Left ventricle myocardium inferior (tissue), 1 donor: ENCODE data around the gene TMEM132D. TPM values are rescaled to one million over a fixed set of nuclear protein-coding genes. Genes with fewer than 3 reads are reported as not detected.

ENCODE experiments used
- DNase-seq: peaks from one replicate; pipeline ENCODE4 v3.0.0-alpha.2; 2020
- H3K27ac ChIP-seq: fragments of 200-600 bp; replicated peaks from 2 replicates; pipeline ENCODE4 v1.8.0; 2021
- H3K27me3 ChIP-seq: fragments of 200-600 bp; 2 replicates; pipeline ENCODE4 v1.8.0; 2021; ENCODE audit warnings: low read depth
- H3K36me3 ChIP-seq: fragments of 200-600 bp; 2 replicates; pipeline ENCODE4 v1.8.0; 2021
- H3K4me1 ChIP-seq: fragments of 200-600 bp; 2 replicates; pipeline ENCODE4 v1.8.0; 2021
- H3K4me3 ChIP-seq: fragments of 200-600 bp; 2 replicates; pipeline ENCODE4 v1.8.0; 2021; ENCODE audit warnings: mild to moderate bottlenecking, moderate library complexity
- H3K9me3 ChIP-seq: fragments of 200-600 bp; replicated peaks from 2 replicates; pipeline ENCODE4 v1.8.0; 2021
- CTCF ChIP-seq: fragments of 200-600 bp; IDR thresholded peaks from 2 replicates; pipeline ENCODE4 v1.8.0; 2021; ENCODE audit warnings: antibody characterized with exemption, mild to moderate bottlenecking, borderline replicate concordance
- intact Hi-C: fragments of 100-400 bp; cut with micrococcal nuclease; formaldehyde crosslinking; loops from one replicate; pipeline ENCODE4 v1.11.0; 2022
- total RNA-seq: library from RNA; stranded (reverse); fragmentation: NEBNext Ultra II Directional; extraction: Animal tissue kit (Norgen Biotek cat#: 25700); gene quantifications from one replicate; pipeline ENCODE4 v1.2.1, GENCODE V29; 2021
- donor health status: DM: no; HTN: yes; CAD: no; lungs with severe emphysema.

Gene TMEM132D
- total RNA-seq, 1 donor from 2014 or later: not detected

DNA sequence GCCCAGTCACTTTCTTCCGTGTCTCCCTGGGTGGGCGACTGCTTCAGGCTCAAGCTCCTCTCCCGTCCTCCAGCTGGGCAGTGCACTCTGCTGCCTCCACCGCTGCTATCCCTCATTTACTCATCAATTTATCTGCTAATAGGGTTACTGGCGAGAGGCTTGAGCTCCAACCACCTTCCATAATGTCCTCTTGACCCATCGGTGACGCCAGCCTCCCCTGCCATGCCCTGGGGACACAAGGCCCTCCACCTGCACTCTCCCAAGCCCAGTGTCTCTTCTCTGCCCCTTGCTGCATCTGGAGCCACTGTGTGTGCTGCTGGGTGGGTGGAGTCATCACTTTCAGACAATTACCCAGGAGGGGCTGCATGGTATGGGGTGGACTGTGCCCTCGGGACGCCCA, 78.5 kb downstream of the TMEM132D start:
- TF ChIP-seq CTCF: no peak
- intact Hi-C loops: no loop called here
- H3K4me3 ChIP-seq: no peak overlapping the region
- H3K9me3 ChIP-seq: peaks cover 3% of the 10 kb centered on the region
- H3K36me3 ChIP-seq: no peaks in the 10 kb centered on the region
- H3K27ac ChIP-seq: no peak overlapping the region
- peaks cover 22% of the 10 kb centered on the region for H3K27me3 ChIP-seq
- H3K4me1 ChIP-seq: no peaks in the 10 kb centered on the region
- DNase-seq: no peak

GRCh38 chr12:129821964-129822363, 81.9 kb downstream of the TMEM132D start:
- H3K27me3 ChIP-seq: peaks cover 18% of the 10 kb centered on the region
- intact Hi-C loops: no loop called here
- TF ChIP-seq CTCF: no peak

DNA sequence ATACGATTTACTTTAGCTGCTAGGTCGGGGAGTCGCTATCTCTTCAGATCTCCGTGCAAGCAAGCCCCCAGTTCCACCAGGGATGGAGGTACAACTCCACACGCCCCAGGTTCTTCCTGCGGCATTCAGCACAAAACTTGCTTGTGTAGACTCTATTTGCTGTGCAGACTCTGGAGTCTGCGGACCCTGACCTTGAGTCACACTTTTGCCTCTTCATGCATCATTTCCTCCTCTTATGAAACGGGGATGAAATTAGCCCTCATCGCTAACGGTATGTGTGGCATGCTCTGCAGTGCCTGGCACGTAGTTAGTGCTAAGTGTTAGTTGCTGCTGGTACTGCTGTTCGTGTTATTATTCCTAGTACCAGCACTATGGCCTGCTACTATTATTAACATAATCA, 84.4 kb downstream of the TMEM132D start:
- H3K9me3 ChIP-seq: peaks cover 7% of the 10 kb centered on the region
- H3K27me3 ChIP-seq: no peaks in the 10 kb centered on the region
- no peaks in the 10 kb centered on the region for H3K36me3 ChIP-seq
- intact Hi-C loops: no loop called here
- H3K4me1 ChIP-seq: no peaks in the 10 kb centered on the region
- no peak overlapping the region for H3K4me3 ChIP-seq
- DNase-seq: no peak
- no peak overlapping the region for H3K27ac ChIP-seq
- no peak for TF ChIP-seq CTCF

More at GRCh38 chr12:129821964-129822363, 81.9 kb downstream of the TMEM132D start:
- H3K27ac ChIP-seq: no peak overlapping the region
- DNase-seq: no peak
- H3K4me1 ChIP-seq: no peaks in the 10 kb centered on the region
- peaks cover 7% of the 10 kb centered on the region for H3K9me3 ChIP-seq
- no peaks in the 10 kb centered on the region for H3K36me3 ChIP-seq
- H3K4me3 ChIP-seq: no peak overlapping the region

GRCh38 chr12:129815846-129816245, 88.0 kb downstream of the TMEM132D start:
- no peaks in the 10 kb centered on the region for H3K36me3 ChIP-seq
- no peak overlapping the region for H3K27ac ChIP-seq
- H3K4me3 ChIP-seq: no peak overlapping the region
- peaks cover 3% of the 10 kb centered on the region for H3K9me3 ChIP-seq
- TF ChIP-seq CTCF: no peak
- no peaks in the 10 kb centered on the region for H3K27me3 ChIP-seq
- no peak for DNase-seq
- intact Hi-C loops: no loop called here
- H3K4me1 ChIP-seq: no peaks in the 10 kb centered on the region

- Histone ChIP-seq H3K4me3 (no peak overlapping the region), H3K4me1 (no peaks in the 10 kb centered on the region), H3K36me3 (no peaks in the 10 kb centered on the region), H3K27ac (no peak overlapping the region), H3K27me3 (no peaks in the 10 kb centered on the region), H3K9me3 (peaks cover 5% of the 10 kb centered on the region)
- intact Hi-C loops: no loop called here
- no peak for TF ChIP-seq CTCF
- no peak for DNase-seq
These were observed 91.9 kb downstream of the TMEM132D start for GRCh38 chr12:129811963-129812362.

- TF ChIP-seq CTCF: no peak
- Histone ChIP-seq H3K27me3 (no peaks in the 10 kb centered on the region), H3K4me1 (no peaks in the 10 kb centered on the region), H3K36me3 (no peaks in the 10 kb centered on the region), H3K27ac (no peak overlapping the region), H3K4me3 (no peak overlapping the region), H3K9me3 (peaks cover 9% of the 10 kb centered on the region)
- DNase-seq: no peak
- intact Hi-C loops: no loop called here
These were observed 96.7 kb downstream of the TMEM132D start for GRCh38 chr12:129807136-129807535.
